Activated naive CD4-positive, alpha-beta T cell (primary cell): ENCODE results near the gene NFKBIZ.
"Not testable (repeated sequence)": the region's sequence is repeated elsewhere in the genome, so short reads cannot be mapped to it uniquely, and the experiment has no call there.

ENCODE experiments used
- DNase-seq, 4 experiments: peaks; one replicate each; lab custom pipeline; 2025; lab: John Stamatoyannopoulos, UW

NFKBIZ gene

DNA sequence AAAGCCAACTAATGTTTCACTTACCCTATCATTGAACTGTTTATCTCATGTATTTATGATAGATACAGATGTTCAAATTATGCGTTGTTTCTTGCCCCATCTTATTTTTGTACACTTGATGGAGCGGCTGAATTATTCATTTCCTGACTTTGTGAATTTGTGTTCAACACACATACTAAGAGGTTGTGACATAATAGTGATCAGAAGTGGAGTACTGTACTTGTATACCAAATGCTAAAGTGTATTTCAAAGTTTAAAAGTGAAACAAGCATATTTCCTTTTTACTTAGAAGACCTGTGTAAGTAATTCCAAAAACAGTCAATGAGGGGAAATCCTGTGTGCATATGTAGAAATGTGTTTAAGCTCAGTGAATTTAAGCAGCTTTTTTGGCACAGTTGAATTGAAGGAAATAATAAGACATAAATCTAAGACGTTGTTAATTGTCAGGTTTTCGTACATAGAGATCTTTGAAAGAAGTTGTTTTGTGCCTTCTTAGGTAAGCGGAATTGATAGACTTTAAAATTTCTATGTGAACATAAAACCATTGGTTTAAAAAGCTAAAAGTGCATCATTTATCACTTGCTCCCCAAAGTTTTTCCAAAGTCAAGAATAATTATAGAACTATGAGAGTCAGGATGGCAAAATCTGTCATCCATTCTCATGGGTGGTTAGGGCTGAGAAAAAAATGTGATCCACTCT is 1.9 kb downstream of the NFKBIZ start:
- DNase-seq = no peak

DNA sequence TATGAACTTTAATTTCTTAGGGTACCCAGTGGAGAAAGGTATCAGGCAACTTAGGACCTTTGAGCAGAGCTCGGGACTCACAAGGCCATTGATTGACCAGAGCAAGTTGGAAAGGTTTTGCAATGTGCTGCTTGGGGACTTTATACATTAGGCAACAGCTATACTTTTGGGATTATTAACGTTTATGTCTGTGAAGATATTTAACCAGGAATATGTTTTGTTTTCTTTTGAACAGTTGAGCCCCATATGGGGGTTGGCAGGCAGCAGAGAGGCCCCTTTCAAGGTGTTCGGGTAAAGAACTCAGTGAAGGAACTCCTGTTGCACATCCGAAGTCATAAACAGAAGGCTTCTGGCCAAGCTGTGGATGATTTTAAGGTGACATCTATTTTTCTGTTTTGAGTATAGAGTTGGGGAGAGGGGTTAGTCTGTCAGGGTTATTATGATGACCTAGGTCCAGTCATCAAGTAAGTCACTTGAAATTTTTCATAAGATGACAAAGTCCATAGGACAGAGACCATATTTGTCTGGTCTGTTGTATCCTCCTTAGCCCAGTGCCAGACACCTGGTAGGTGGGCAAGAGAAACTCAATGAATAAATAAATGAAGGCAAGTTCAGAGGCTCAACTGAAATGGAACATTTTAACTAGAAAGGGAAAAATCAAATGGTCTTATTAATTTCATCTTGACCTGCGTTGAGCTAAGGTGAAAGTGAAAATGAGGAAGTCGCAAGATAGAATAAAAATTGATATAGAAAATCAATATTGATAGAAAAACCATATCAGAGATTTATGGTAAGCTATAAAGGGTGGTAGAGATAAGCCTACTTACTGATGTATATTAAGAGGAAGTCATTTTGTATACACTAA is 2.8 kb downstream of the NFKBIZ start:
- DNase-seq = no peak

DNA sequence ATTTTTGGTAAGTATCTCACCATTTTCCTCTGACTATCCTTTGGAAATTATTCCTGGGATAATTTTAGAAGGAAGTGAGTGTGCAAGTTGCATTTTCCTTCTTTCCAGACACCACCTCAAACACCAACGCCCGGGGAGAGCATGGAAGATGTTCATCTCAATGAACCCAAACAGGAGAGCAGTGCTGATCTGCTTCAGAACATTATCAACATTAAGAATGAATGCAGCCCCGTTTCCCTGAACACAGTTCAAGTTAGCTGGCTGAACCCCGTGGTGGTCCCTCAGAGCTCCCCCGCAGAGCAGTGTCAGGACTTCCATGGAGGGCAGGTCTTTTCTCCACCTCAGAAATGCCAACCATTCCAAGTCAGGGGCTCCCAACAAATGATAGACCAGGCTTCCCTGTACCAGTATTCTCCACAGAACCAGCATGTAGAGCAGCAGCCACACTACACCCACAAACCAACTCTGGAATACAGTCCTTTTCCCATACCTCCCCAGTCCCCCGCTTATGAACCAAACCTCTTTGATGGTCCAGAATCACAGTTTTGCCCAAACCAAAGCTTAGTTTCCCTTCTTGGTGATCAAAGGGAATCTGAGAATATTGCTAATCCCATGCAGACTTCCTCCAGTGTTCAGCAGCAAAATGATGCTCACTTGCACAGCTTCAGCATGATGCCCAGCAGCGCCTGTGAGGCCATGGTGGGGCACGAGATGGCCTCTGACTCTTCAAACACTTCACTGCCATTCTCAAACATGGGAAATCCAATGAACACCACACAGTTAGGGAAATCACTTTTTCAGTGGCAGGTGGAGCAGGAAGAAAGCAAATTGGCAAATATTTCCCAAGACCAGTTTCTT is 3.9 kb downstream of the NFKBIZ start:
- DNase-seq = no peak

DNA sequence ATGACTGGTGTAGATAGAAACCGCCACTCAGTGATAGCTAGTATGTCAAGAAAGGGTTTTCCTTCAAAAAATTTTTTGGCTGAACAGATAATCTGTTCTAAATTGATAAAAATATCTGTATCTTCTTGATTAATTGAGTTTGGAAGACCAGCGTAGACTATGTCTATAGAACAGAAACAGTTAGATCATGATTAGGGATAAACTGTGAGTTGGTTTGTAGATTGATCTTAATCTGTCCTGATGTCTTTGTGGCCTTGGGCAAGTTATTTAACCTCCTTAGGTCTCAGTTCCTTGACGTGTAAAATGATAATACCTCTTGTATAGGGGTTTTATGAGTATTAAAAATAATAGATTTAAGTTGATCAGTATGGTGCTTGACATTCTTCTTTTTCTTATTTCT is 4.7 kb downstream of the NFKBIZ start:
- no peak for DNase-seq

DNA sequence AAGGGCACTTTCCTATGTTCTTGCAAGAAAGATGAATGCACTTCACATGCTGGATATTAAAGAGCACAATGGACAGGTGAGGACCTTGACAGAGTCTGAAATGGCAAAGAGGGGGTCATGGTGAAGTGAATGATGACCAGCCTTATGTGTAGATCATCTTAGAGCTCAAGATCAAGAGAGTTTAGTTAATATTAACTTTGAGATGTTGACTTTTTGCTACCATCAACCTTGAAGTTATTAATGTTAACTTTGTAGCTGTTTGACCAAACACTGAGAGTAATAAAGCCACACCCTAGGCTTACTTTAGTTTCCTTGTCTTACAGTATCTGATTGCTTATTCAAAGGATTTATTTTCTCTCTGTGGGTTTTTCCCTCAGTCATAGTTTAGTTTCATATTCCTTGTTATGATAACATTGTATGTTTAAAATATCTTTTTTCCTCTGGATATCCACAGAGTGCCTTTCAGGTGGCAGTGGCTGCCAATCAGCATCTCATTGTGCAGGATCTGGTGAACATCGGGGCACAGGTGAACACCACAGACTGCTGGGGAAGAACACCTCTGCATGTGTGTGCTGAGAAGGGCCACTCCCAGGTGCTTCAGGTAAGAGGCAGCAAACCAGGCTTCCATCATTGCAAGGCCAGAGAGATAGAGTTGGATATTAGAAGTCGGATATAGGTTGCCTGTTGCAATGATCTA is 5.4 kb downstream of the NFKBIZ start:
- DNase-seq = no peak

DNA sequence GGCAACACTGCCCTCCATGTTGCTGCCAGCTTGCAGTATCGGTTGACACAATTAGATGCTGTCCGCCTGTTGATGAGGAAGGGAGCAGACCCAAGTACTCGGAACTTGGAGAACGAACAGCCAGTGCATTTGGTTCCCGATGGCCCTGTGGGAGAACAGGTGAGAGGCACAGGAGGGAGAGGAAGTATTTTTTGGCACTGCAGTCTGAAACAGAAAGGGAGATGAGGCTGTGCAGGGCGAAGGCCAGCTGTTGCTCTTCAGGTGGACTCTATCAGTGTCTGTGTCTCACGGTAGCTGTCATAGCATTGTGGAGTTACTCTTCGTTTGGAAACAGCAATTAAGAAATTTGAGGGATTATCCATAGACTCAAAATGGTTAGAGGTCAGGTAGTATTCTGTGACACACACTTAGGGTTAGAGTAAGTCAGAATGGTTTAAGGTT is 8.0 kb downstream of the NFKBIZ start:
- DNase-seq = no peak

DNA sequence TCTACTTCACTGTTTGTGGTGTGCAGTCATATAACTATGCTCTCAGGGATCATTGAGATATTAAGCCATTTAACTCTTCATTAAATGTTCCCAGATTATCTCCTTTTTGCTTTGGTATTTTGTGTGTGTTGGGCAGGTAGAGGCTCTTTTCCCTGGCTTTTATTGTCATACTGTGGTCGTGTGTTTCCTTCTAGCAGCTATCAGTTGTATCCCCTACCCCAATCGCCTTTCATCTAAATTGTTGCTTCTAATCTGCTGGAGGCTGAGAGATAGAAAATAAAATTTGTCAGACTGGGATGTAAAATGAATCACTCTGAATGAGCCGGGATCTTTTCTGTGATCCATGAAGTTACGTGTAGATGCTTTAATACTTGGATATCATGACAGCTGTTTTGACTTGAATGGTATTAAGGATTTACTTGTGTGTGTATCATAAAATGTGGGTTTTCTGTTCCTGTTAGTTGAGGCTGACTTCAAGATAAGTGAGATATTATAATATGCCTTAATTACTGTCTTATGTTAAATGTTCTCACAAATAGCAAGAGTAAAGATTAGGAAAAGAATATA is 9.2 kb downstream of the NFKBIZ start:
- DNase-seq = no peak

DNA sequence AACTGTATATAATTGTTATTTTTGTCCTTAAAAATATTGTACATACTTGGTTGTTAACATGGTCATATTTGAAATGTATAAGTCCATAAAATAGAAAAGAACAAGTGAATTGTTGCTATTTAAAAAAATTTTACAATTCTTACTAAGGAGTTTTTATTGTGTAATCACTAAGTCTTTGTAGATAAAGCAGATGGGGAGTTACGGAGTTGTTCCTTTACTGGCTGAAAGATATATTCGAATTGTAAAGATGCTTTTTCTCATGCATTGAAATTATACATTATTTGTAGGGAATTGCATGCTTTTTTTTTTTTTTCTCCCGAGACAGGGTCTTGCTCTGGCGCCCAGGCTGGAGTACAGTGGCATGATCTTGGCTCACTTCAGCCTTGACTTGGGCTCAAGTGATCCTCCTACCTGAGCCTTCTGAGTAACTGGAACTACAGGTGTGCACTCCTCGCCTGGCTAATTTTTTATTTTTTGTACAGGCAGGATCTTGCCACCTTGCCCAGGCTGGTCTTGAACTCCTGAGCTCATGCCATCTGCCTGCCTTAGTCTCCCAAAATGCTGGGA is 10.7 kb downstream of the NFKBIZ start:
- no peak for DNase-seq

DNA sequence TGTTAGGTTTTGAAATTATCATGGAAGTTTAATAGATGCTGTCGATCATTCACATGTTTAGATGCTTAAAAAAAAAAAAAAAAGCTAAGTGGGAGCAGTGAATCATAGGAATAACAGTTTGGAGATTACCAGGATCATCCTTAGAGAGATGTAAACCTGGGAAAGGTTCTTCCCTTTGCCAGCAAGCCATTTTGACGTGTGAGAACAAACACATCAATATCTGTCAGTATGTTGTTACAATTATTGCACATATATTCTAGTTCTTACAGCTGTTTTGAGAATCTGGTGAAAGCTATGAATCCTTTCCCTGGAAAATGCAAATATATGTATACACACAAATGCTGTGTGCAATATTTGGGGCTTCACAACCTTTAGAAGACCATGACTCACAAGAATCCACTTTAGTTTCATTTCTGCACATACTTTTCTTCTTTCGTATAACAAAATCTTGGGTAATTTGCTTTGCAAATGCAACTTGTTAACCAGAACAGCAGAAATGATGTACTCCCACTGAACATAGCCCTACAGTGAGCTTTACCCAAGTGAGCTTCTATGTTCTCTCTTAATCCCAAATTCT is 12.0 kb downstream of the NFKBIZ start:
- DNase-seq = no peak

DNA sequence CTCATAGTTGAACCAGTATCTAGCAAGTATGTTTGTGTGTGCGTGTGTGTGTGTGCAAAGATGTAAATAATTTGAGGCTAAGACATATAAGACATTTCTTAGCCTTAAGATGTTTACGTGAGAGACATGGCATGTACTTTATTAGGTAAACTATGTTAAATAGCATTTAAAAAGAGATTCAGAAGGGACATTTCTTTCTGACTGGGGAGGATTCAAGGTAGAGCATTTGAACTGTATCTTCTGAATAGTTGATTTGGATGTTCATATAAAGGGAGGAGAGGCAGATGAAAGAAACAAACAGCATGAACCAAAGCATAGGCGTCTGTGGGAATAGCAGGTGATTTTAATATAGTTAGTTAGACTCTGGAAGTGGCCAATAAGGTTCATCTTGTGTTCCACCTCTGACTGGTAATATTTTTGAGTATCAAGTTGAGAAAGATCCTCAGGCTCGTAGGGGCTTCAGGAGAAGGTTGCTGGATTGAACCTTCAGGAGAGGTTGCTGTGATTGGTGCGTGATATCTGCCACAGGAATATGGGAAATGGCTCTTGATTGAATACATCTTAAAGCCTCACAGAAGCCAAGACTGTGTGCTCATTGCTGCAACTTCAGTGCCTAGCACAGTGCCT is 12.6 kb downstream of the NFKBIZ start:
- no peak for DNase-seq

DNA sequence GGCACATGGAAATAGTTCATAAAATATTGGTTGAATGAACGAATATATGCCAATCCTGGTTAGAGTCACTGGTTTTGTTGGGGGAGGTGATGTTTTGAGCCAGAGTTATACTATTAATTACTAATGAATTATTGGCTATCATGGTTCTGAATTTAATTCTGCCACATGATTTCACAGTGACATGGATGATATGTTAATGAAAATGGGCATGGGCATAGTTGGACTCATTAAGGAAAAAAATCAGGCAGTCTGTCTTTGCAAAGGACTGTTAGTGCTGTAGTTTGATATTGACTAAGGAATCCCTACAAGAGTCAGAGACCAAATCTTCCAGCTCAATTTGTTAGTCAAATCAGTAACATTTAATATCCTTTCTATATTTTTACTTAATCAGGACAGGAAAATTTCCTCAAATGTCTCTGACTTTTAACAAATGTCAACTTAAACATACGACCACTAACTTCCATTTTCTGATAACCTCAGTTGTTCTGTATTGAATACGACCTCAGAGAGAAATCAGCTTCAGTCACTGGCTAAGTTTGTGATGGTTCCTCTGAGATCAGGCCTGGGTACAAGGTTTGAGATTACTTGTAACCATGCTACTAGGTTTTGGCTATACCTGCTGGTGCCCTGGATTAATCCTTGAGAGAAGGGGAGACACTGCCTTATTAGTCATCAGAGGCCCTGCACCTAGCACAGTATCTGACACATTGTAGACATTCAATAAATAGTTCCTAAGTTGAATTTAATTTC is 13.3 kb downstream of the NFKBIZ start:
- no peak for DNase-seq

DNA sequence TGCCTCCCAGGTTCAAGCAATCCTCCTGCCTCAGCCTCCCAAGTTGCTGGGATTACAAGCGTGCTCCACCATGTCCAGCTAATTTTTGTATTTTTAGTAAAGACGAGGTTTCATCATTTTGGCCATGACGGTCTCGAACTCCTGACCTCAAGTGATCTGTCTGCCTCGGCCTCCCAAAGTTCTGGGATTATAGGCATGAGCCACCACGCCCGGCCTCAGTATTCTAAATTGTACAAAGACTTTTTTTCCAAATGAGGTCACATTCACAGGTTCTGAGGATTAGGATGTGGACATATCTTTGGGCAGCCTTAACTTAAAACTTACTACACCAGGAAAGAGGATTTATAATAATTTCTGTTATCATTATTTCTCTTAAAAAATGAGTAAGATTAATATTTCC is 15.6 kb downstream of the NFKBIZ start:
- not testable (repeated sequence) for DNase-seq

DNA sequence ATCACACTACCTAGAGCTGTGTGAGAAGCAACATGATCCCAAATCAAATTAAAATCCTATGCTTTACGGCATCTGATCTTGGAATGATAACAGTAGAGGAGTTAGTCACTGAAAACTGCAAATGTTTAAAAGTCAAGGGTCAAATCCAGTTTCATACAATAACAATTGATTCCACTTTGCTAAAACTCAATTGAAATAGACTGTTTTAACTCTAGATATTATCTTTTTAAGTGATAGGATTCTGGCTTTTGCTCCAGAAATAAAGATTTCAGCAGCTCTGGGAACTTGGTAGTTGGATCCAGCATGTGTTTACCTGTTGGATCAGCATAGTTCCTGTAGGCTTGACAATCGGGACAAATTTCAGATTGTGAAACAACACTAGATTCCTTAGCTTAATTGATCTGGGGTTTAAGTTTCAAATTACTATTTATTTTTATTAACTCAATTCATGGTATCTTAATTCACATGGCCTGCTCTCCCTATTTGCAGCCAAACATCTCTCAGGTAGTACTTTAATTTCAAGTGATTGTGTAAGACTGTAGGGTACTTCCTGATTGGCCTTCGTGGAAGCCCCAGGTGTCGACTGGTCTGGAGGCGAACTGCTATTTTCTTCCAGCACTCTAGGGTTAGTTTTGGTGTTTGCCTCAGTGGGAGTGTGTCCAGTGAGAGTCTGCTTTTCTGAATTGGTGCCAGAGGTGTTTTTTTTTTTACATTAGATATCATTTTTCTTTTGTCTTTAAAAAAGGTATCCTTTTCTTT is 16.6 kb downstream of the NFKBIZ start:
- no peak for DNase-seq

DNA sequence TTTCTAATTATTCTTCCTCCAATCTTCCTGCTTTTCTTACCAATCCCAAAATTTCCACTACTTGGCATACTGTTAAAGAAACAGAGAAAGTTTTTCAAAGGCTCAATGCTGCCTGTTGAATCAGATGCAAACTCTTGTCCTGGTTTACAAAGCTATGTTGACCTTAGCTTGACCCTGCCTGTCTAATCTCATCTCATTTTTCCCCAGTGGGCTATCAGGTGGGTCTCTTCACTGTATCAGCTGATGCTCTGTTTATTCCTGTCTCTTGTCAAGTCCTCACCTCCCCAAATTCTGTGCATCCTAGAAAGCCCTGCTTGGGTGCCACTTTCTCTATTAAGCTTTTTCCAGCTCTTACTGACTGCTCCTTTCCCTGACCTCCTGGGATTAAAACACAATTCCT is 18.2 kb downstream of the NFKBIZ start:
- no peak for DNase-seq

DNA sequence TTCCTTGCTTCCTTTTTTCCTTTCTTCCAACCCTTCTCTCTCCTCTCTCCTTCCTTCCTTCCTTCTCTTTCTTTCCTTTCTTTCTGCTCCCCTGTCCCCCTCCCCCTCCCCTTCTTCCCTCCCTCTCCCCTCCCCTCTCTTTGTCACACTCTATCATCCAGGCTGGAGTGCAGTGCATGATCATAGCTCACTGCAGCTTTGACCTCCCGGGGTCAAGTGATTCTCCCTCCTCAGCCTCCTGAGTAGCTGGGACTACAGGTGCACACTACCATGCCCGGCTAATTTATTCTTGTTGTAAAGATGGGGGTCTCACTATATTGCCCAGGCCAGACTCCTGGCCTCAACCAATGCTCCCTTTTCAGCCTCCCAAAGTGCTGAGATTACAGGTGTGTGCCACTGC is 18.7 kb downstream of the NFKBIZ start:
- no peak for DNase-seq

DNA sequence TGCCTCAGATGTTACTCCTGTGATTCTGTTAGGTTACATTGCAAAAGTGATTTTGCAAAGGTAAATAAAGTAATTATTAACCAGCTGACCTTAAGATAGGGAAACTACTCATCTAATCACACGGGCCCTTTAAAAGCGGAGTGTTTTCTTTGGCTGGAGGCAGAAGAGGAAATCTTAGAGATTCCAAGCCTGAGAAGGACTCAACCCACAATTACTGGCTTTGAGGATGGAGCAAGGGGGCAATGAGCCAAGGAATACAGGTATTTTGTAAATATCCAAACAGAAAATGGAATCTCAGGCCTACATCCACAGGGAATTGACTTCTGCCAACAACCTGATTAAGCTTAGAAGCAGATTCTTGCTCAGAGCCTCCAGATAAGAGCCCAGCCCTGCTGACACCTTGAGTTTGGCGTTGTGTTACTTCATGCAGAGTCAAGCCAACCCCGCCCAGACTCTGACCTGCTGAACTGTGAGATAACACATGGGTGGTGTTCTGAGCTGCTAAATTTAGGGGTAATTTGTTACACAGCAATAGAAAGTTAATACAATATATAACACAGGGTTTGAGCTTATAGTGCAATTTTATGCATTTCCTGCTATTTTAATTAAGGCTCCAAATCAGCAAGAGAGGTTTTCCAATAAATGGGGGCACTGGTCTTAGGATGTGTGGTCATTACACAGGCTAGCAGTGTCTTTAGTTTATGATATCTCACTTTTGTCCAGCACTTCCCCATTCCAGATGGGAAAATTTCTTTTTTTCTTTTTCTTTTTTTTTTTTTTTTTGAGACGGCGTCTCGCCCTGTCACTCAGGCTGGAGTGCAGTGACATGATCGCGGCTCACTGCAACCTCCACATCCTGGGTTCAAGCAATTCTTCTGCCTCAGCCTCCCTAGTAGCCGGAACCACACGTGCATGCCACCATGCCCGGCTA is 19.5 kb downstream of the NFKBIZ start:
- DNase-seq = no peak

DNA sequence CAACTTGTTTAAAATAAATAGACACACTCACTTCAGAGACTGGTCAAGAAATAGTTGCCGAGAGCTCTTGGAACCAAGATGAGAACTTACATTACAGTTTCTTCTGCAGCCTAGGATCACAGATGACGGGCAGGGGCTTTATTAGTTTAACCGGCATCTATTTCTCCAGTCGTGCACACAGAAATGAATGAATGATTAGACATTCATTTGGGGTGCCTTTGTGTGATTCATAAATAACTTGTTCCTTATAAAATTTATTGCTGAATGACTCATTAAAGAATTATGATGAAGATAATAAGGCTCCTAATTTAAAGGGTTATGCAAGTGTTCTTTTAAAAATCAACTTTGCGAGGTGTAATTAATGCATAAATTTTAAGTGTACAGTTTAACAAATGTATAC is 20.8 kb downstream of the NFKBIZ start:
- DNase-seq = no peak

DNA sequence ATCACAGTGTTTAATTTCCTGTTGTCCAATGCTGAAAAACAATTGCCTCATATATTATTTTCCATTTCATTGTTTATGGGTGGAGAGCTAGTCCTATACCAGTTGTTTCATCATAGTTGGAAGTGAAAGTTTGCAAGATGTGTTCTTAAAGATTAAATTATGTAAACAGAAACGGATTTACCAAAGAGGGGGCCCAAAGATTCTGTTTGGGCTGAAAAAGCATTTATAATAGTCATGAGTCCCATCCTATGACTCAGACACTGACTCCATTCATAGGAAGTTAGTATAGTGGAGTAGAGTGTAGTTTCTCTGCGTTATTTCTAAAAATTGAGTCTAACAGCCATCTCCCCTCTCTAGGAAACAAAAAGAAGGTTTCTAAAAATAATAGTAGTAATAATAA is 24.3 kb downstream of the NFKBIZ start:
- no peak for DNase-seq
